ENCODE results near the gene KIR2DL4.
"Not testable (repeated sequence)": the region's sequence is repeated elsewhere in the genome, so short reads cannot be mapped to it uniquely, and the experiment has no call there.

GRCh38 chr19:54764219-54764618, 39.2 kb upstream of the KIR2DL4 start:
- not testable (repeated sequence) for TF ChIP-seq ZFP3 (CRISPR knock-in tag; IDR thresholded peaks at IDR 0.05); CSRNP3 (CRISPR knock-in tag; IDR thresholded peaks at IDR 0.05); RARB (CRISPR knock-in tag; IDR thresholded peaks at IDR 0.05); ESRRG (CRISPR knock-in tag; IDR thresholded peaks at IDR 0.05); GLIS3 (CRISPR knock-in tag; IDR thresholded peaks at IDR 0.05); CREB5 (CRISPR knock-in tag; IDR thresholded peaks at IDR 0.05; ENCODE audit: low read depth); OSR1 (CRISPR knock-in tag; IDR thresholded peaks at IDR 0.05); SNAI2 (CRISPR knock-in tag; IDR thresholded peaks at IDR 0.05); PATZ1 (CRISPR knock-in tag; IDR thresholded peaks at IDR 0.05; ENCODE audit: borderline replicate concordance)

Data from SK-N-SH treated with all-trans-retinoic acid at 6 μM for 48 hours (cell line).